Skeletal muscle satellite cell (primary cell): ENCODE results near the gene SYPL1.

Source experiments
- H3K27me3 ChIP-seq: 2 replicates; pipeline ENCODE4 v1.7.0; 2013; ENCODE audit warnings: low read length; ENCODE audit not compliant: control insufficient read depth, insufficient read depth
- H3K36me3 ChIP-seq: 2 replicates; pipeline ENCODE4 v1.7.0; 2013; ENCODE audit warnings: mild to moderate bottlenecking, control low read depth, low read length; ENCODE audit not compliant: insufficient read depth
- H3K4me1 ChIP-seq: 2 replicates; pipeline ENCODE4 v1.7.0; 2013; ENCODE audit warnings: low read length; ENCODE audit not compliant: control insufficient read depth, insufficient read depth
- H3K4me2 ChIP-seq: 2 replicates; pipeline ENCODE4 v1.7.0; 2013; ENCODE audit warnings: mild to moderate bottlenecking, low read length
- H3K4me3 ChIP-seq: 2 replicates; pipeline ENCODE4 v1.7.0; 2013; ENCODE audit warnings: low read length
- H3K9ac ChIP-seq: 2 replicates; pipeline ENCODE4 v1.7.0; 2013; ENCODE audit warnings: mild to moderate bottlenecking, low read depth, low read length, moderate library complexity
- H3K9me3 ChIP-seq: replicated peaks from 2 replicates; pipeline ENCODE4 v1.7.0; 2013; ENCODE audit warnings: mild to moderate bottlenecking, control low read depth, low read length

SYPL1 gene

DNA sequence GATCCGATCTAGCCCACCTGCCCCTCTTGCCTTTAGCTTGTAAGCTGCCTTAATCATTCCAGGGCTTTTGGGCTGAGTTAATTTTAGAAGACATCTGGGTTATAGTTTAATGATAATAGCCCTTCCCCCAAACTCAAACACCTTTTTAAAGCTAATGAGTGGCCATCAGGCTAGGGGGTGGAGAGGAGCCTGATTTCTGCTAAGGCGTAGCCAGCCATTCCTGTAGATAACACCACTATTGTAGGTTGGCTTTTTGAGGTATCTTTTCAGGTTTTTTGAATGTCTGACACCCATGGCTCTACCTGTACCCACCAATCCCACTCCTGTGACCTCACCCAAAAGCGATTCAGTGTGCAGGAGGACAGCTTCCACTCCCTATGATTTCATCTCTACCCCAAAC, 7.6 kb upstream of the SYPL1 start:
- Histone ChIP-seq H3K4me3 (no peak overlapping the region), H3K4me1 (no peaks in the 10 kb centered on the region), H3K27me3 (no peaks in the 10 kb centered on the region), H3K9me3 (no peaks in the 10 kb centered on the region), H3K9ac (no peak overlapping the region), H3K4me2 (no peak overlapping the region), H3K36me3 (no peaks in the 10 kb centered on the region)

DNA sequence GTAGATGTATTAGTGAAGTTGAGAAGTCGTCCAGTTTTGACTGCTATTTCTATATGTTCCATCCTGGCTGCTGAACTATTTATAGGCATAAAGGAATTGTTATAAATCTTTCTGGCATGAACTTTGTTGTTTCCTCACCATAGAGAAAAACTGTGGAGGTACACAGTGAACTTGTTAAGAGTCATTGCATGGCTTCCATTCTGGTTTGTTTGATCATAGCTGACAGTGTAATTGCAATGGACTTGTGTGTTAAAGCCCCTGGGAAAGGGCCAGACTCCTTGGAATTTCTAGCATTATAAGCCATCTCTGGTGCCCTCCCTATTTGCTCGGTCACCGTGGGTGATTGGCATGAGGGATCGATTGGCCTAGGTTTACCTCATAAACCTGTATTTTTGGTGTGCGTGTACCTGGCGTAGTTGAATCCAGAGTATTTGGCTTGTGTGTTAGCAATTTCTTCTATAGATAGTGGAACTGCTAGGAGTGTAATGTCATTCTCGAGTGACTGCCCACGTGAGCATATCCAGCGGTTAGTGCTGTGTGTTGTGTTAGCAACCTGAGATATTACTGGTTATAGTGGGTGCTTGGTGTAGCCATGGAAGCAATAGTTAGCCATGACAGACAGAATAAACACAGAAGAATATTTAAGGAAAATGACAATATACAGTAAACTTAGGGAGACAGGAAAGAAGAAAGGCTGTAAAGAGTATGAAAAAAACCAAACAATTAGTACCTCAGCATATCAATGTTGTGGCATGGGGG, 5.9 kb upstream of the SYPL1 start:
- H3K4me1 ChIP-seq: peaks cover under 1% of the 10 kb centered on the region
- H3K27me3 ChIP-seq: no peaks in the 10 kb centered on the region
- no peak overlapping the region for H3K4me2 ChIP-seq
- no peak overlapping the region for H3K4me3 ChIP-seq
- H3K9me3 ChIP-seq: no peaks in the 10 kb centered on the region
- H3K36me3 ChIP-seq: no peaks in the 10 kb centered on the region
- H3K9ac ChIP-seq: no peak overlapping the region

DNA sequence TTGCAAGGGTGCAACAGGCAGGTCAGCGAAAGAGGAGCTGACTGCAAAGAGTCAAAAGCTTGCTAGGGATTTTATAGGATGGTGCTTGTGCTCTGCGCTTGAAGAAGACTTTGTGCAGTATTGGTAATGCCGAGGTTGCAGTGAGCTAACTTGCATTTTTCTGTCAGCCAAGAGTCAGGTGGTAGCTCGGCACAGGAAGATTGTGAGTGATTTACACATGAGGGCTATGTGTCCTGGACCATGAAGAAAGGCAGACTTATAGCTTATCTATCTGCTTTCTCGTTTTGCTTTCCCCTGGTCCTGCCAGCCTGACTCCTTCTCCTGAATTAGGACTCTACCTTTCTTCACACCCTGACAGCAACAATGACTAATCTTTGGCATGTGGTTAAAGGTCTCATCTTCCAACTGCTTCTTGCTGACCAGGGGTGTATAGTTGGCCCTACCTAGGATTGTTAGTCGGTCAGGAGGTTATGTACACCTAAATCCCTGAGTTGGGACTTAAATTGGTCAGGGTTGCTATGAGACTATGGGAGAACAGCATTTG, 4.1 kb upstream of the SYPL1 start:
- H3K36me3 ChIP-seq: no peaks in the 10 kb centered on the region
- no peak overlapping the region for H3K4me3 ChIP-seq
- no peak overlapping the region for H3K4me2 ChIP-seq
- H3K4me1 ChIP-seq: peaks cover 6% of the 10 kb centered on the region
- no peak overlapping the region for H3K9ac ChIP-seq
- H3K9me3 ChIP-seq: no peaks in the 10 kb centered on the region
- H3K27me3 ChIP-seq: no peaks in the 10 kb centered on the region

DNA sequence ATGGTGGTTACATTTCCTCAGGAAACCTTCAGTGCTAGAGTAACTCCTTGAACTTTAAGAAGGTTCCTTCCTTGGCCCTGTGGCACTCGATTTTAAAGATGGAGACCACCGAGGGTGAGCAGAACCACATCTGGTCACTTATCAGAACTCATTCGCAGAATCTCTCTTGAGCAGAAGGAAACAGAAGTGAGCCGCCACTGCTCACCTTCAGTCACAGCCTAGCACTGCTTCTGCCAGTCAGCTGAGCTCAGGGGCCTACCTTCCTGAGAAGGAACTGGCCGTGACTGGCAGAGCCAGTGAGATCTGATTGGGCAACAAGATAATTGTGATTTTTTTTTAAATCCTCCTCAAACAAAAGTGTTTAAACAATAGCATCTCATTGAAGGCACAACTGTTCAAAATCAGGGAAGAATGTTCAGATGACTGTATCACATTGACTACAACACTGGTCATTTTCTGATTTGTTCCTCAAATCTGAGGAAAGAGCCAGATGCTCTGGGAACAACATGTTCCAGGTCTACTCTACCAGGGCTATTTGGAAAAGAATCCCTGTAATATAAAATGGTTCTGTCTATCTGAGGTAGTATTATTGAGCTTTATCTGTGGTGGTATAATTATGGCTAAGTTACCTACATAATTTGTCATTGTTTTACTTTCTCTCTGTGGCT, 2.7 kb upstream of the SYPL1 start:
- H3K4me1 ChIP-seq: peaks cover 14% of the 10 kb centered on the region
- no peaks in the 10 kb centered on the region for H3K9me3 ChIP-seq
- no peak overlapping the region for H3K9ac ChIP-seq
- no peaks in the 10 kb centered on the region for H3K27me3 ChIP-seq
- H3K4me2 ChIP-seq: no peak overlapping the region
- no peak overlapping the region for H3K4me3 ChIP-seq
- no peaks in the 10 kb centered on the region for H3K36me3 ChIP-seq

DNA sequence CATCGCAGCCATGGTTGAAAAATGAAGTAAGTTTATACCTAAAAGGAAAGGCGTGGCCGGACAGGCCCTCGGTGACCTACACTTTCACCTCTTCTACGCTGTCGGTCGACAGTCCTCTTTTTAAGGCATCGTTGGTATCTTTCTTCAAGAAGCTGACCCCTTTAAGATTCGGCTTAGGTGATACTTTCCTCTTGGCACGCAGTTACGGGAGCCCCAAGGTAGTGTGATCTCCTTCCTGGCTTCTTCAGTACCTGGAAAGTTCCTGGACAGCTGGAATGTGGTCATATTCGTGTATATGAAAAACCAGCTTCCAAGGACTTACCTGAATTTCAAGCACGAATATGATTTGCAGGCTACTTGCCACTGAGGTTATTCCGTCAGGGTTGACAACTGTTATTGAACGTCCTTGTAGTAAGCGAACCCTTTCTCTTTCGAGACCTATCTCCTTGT, 885 bp upstream of the SYPL1 start:
- no peaks in the 10 kb centered on the region for H3K27me3 ChIP-seq
- no peaks in the 10 kb centered on the region for H3K36me3 ChIP-seq
- peaks cover 26% of the 10 kb centered on the region for H3K4me1 ChIP-seq
- peak overlapping the region; percentile 89 for H3K4me3 ChIP-seq
- H3K9me3 ChIP-seq: no peaks in the 10 kb centered on the region
- peak overlapping the region; percentile 96 for H3K9ac ChIP-seq
- H3K4me2 ChIP-seq: peak overlapping the region; percentile 93

DNA sequence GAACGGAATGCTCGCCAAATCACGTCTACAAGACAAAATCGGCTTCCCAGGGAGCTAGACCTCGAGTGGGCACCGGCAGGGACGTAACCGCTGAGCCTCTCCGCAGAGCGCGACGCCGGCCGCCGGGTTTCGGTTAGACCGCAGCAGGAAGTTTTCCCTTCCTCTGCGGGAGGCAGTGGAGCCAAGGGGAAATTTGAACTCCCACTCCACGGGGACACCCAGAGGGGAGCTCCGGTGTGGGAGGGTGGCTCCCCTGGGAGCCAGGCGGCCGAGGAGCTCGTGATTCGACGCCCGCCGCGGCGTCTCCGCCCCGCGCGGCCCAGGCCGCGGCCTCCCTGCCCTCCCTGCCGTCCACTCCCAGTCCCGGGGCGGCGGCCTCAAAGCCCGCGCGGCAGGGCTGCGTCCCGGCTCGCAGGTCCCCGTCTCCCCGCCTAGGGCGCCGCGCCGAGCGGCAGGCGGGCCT, 426 bp downstream of the SYPL1 start:
- Histone ChIP-seq H3K4me1 (peaks cover 26% of the 10 kb centered on the region), H3K36me3 (no peaks in the 10 kb centered on the region)

DNA sequence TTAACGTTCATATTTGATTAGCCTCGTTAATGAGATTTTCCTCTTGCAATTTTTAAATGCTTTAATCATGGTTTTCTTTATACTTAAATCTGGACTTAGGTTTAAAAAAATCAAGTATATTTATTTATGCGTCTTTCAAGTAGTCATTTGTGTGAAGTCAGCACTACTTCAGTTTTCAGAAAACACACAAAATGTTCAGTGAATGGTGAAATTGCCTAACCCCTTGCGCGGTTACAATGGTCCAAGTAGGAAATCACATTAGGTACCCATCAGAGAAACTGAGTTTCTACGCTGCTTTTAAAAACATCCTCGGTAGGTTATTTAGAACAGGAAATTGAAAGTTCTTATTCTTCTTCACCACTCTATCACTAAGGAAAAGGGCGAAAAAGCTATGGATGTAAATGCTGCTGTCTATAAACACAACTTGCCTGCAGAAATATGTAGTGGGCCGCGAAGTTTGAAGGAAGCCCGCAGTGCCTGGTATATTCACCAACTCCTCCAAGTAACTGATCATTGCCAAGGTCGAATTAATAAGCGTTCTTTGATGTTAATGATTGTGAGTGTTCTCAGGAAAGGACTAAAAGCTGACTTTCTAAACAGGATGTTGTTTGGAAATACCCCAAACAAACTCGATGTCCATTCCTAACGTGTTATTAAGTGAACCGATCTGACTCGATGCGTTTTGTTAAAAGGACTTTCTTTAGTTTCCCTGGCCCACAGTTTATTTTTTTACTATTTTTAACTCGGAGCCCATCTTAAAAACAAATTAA, 1.0 kb downstream of the SYPL1 start:
- H3K4me1 ChIP-seq: peaks cover 26% of the 10 kb centered on the region
- H3K36me3 ChIP-seq: no peaks in the 10 kb centered on the region

More for the DNA sequence above, 426 bp downstream of the SYPL1 start:
- Histone ChIP-seq H3K4me2 (peak overlapping the region; percentile 93), H3K9me3 (no peaks in the 10 kb centered on the region), H3K4me3 (peak overlapping the region; percentile 89), H3K27me3 (no peaks in the 10 kb centered on the region), H3K9ac (peak overlapping the region; percentile 96)

DNA sequence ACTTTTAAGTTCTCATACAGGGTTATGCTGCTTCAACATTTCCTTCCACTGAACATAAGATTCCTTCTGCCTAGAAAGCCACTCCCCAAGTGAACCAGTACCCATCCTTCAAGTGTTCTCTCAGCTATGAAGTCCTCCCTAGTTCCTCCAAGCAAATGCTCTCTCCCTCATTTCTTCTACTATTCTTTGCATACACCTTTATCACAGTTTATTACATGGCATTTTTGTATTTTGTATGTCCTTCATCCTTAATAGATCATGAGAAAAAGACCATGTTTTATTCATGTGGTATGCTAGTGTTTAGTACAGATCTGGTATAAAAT, 1.9 kb downstream of the SYPL1 start:
- peaks cover 26% of the 10 kb centered on the region for H3K4me1 ChIP-seq
- peak overlapping the region; percentile 96 for H3K9ac ChIP-seq
- no peaks in the 10 kb centered on the region for H3K36me3 ChIP-seq
- no peaks in the 10 kb centered on the region for H3K9me3 ChIP-seq
- H3K4me3 ChIP-seq: peak overlapping the region; percentile 89
- no peaks in the 10 kb centered on the region for H3K27me3 ChIP-seq
- H3K4me2 ChIP-seq: peak overlapping the region; percentile 93

More for the DNA sequence above, 1.0 kb downstream of the SYPL1 start:
- H3K9me3 ChIP-seq: no peaks in the 10 kb centered on the region
- peak overlapping the region; percentile 89 for H3K4me3 ChIP-seq
- H3K27me3 ChIP-seq: no peaks in the 10 kb centered on the region
- H3K4me2 ChIP-seq: peak overlapping the region; percentile 93
- peak overlapping the region; percentile 96 for H3K9ac ChIP-seq

DNA sequence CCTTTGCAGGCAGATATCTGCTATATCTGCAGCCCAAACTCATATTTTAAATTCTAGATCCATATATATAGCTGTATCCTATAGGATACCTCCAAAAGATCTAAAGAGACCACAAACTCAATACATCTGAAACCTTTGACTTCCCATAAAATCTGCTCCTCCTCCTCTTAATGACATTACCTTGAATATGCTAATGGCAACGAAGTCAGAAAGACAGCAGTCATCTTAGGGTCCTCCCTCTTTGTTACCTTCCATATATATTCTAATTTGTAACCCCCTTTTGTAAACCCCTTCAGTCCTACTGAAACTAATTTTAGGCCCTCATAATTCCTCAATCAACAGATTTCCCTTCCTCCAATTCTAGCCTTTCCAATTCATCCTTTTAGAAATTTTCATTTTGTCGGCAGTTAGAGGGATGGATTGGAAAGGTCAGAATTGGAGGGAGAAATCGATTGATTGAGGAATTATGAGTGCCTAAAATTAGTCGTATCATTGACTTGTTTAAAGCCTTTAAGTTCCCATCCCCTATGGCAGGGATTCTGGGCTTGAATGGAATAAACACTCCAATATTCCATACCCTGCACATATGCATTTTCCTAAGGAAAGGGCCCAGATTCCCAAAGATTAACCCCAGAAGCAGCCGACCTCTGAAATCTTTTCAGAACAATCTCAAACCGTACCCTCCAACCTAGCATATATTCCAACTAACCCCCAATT, 2.4 kb downstream of the SYPL1 start:
- peaks cover 26% of the 10 kb centered on the region for H3K4me1 ChIP-seq

DNA sequence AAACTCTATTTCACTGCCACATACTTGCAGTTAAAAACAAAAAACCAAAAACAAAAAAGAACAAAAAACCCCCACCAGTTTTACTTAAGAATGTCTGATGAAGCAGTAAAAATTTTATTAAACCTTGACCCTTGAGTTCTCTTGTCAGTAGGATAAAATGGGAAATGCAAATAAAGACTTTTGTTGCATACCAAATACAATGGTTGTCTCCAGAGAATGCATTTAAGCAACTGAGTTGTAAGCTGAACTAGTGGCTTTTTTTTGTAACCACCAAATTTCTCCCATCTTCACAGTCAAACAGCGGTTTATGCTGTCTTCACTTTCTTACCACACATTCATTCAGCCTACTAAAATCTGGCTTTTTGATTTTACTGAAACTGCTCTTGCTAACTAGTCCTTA, 3.1 kb downstream of the SYPL1 start:
- peaks cover 26% of the 10 kb centered on the region for H3K4me1 ChIP-seq
- no peak overlapping the region for H3K4me3 ChIP-seq
- no peaks in the 10 kb centered on the region for H3K27me3 ChIP-seq
- H3K9ac ChIP-seq: no peak overlapping the region
- H3K9me3 ChIP-seq: no peaks in the 10 kb centered on the region
- peak overlapping the region; percentile 12 for H3K4me2 ChIP-seq
- no peaks in the 10 kb centered on the region for H3K36me3 ChIP-seq

More for the DNA sequence above, 2.4 kb downstream of the SYPL1 start:
- Histone ChIP-seq H3K9me3 (no peaks in the 10 kb centered on the region), H3K4me2 (peak overlapping the region; percentile 93), H3K27me3 (no peaks in the 10 kb centered on the region), H3K36me3 (no peaks in the 10 kb centered on the region), H3K4me3 (peak overlapping the region; percentile 89), H3K9ac (no peak overlapping the region)
